Measurements from ENCODE around the gene KCND2. TPM values are rescaled to one million over a fixed set of nuclear protein-coding genes. Genes with fewer than 3 reads are reported as not detected.

The KCND2 gene
- total RNA-seq, 2 experiments from 2014 or later = not detected

- ChIA-PET CTCF (no interaction called here), POLR2A (no interaction called here)
- no peaks in the 10 kb centered on the region for H3K36me3 Mint-ChIP-seq (ENCODE audit: low read depth)
- no peak for DNase-seq
- no peaks in the 10 kb centered on the region for H3K9me3 Mint-ChIP-seq
- no peak overlapping the region for H3K4me3 Mint-ChIP-seq
- no peaks in the 10 kb centered on the region for H3K4me1 Mint-ChIP-seq
- H3K27ac Mint-ChIP-seq = no peak overlapping the region
- no peaks in the 10 kb centered on the region for H3K27me3 Mint-ChIP-seq
Measured at GRCh38 chr7:120504386-120504785, 231.4 kb downstream of the KCND2 start.

GRCh38 chr7:120505770-120506169 is 232.8 kb downstream of the KCND2 start:
- no peaks in the 10 kb centered on the region for H3K36me3 Mint-ChIP-seq (ENCODE audit: low read depth)
- CTCF ChIA-PET = no interaction called here
- POLR2A ChIA-PET = no interaction called here
- H3K4me1 Mint-ChIP-seq = no peaks in the 10 kb centered on the region
- H3K9me3 Mint-ChIP-seq = no peaks in the 10 kb centered on the region
- H3K27me3 Mint-ChIP-seq = no peaks in the 10 kb centered on the region
- H3K4me3 Mint-ChIP-seq = no peak overlapping the region
- no peak for DNase-seq
- H3K27ac Mint-ChIP-seq = no peak overlapping the region

- Mint-ChIP-seq H3K4me1 (no peaks in the 10 kb centered on the region), H3K4me3 (no peak overlapping the region), H3K36me3 (ENCODE audit: low read depth) (no peaks in the 10 kb centered on the region), H3K9me3 (no peaks in the 10 kb centered on the region), H3K27me3 (no peaks in the 10 kb centered on the region), H3K27ac (no peak overlapping the region)
- CTCF ChIA-PET = no interaction called here
- POLR2A ChIA-PET = no interaction called here
- no peak for DNase-seq
Measured at GRCh38 chr7:120512701-120513100, 239.7 kb downstream of the KCND2 start.

- ChIA-PET POLR2A (no interaction called here), CTCF (no interaction called here)
- H3K27ac Mint-ChIP-seq = no peak overlapping the region
- H3K36me3 Mint-ChIP-seq (ENCODE audit: low read depth) = no peaks in the 10 kb centered on the region
- H3K27me3 Mint-ChIP-seq = no peaks in the 10 kb centered on the region
- no peak for DNase-seq
- no peak overlapping the region for H3K4me3 Mint-ChIP-seq
- no peaks in the 10 kb centered on the region for H3K9me3 Mint-ChIP-seq
- no peaks in the 10 kb centered on the region for H3K4me1 Mint-ChIP-seq
Measured at GRCh38 chr7:120519224-120519623, 246.2 kb downstream of the KCND2 start.

GRCh38 chr7:120521761-120522737 is 249.1 kb downstream of the KCND2 start:
- Mint-ChIP-seq H3K4me3 (no peak overlapping the region), H3K36me3 (ENCODE audit: low read depth) (no peaks in the 10 kb centered on the region), H3K4me1 (no peaks in the 10 kb centered on the region), H3K27me3 (no peaks in the 10 kb centered on the region), H3K9me3 (no peaks in the 10 kb centered on the region), H3K27ac (no peak overlapping the region)
- no peak for DNase-seq
- ChIA-PET CTCF (no interaction called here), POLR2A (no interaction called here)

- ChIA-PET POLR2A (no interaction called here), CTCF (no interaction called here)
- DNase-seq = no peak
- Mint-ChIP-seq H3K27me3 (no peaks in the 10 kb centered on the region), H3K9me3 (no peaks in the 10 kb centered on the region), H3K36me3 (ENCODE audit: low read depth) (no peaks in the 10 kb centered on the region), H3K27ac (no peak overlapping the region), H3K4me1 (no peaks in the 10 kb centered on the region), H3K4me3 (no peak overlapping the region)
Measured at GRCh38 chr7:120523985-120524384, 251.0 kb downstream of the KCND2 start.

- no peaks in the 10 kb centered on the region for H3K27me3 Mint-ChIP-seq
- CTCF ChIA-PET = no interaction called here
- no peaks in the 10 kb centered on the region for H3K36me3 Mint-ChIP-seq (ENCODE audit: low read depth)
- no peak overlapping the region for H3K4me3 Mint-ChIP-seq
- no peaks in the 10 kb centered on the region for H3K9me3 Mint-ChIP-seq
- POLR2A ChIA-PET = no interaction called here
- DNase-seq = no peak
- H3K4me1 Mint-ChIP-seq = no peaks in the 10 kb centered on the region
- H3K27ac Mint-ChIP-seq = no peak overlapping the region
Measured at GRCh38 chr7:120526902-120527509, 254.0 kb downstream of the KCND2 start.

GRCh38 chr7:120529736-120530135 is 256.8 kb downstream of the KCND2 start:
- no peak for DNase-seq
- H3K4me1 Mint-ChIP-seq = no peaks in the 10 kb centered on the region
- POLR2A ChIA-PET = no interaction called here

GRCh38 chr7:120538335-120538734 is 265.4 kb downstream of the KCND2 start:
- ChIA-PET POLR2A (no interaction called here), CTCF (no interaction called here)
- H3K27me3 Mint-ChIP-seq = no peaks in the 10 kb centered on the region
- H3K9me3 Mint-ChIP-seq = no peaks in the 10 kb centered on the region
- no peaks in the 10 kb centered on the region for H3K4me1 Mint-ChIP-seq
- no peak overlapping the region for H3K4me3 Mint-ChIP-seq
- no peak for DNase-seq
- no peak overlapping the region for H3K27ac Mint-ChIP-seq
- H3K36me3 Mint-ChIP-seq (ENCODE audit: low read depth) = no peaks in the 10 kb centered on the region

More at GRCh38 chr7:120529736-120530135, 256.8 kb downstream of the KCND2 start:
- CTCF ChIA-PET = no interaction called here
- H3K27ac Mint-ChIP-seq = no peak overlapping the region
- no peak overlapping the region for H3K4me3 Mint-ChIP-seq
- no peaks in the 10 kb centered on the region for H3K36me3 Mint-ChIP-seq (ENCODE audit: low read depth)
- H3K27me3 Mint-ChIP-seq = no peaks in the 10 kb centered on the region
- no peaks in the 10 kb centered on the region for H3K9me3 Mint-ChIP-seq

- H3K4me1 Mint-ChIP-seq = no peaks in the 10 kb centered on the region
- H3K36me3 Mint-ChIP-seq (ENCODE audit: low read depth) = no peaks in the 10 kb centered on the region
- H3K27ac Mint-ChIP-seq = no peak overlapping the region
- CTCF ChIA-PET = no interaction called here
- H3K4me3 Mint-ChIP-seq = no peak overlapping the region
- POLR2A ChIA-PET = no interaction called here
- no peaks in the 10 kb centered on the region for H3K27me3 Mint-ChIP-seq
- H3K9me3 Mint-ChIP-seq = no peaks in the 10 kb centered on the region
- DNase-seq = no peak
Measured at GRCh38 chr7:120539321-120539720, 266.3 kb downstream of the KCND2 start.

GRCh38 chr7:120547605-120548004 is 274.6 kb downstream of the KCND2 start:
- CTCF ChIA-PET = no interaction called here
- no peaks in the 10 kb centered on the region for H3K27me3 Mint-ChIP-seq
- no peak for DNase-seq
- H3K9me3 Mint-ChIP-seq = peaks cover 1% of the 10 kb centered on the region
- no peaks in the 10 kb centered on the region for H3K4me1 Mint-ChIP-seq
- H3K4me3 Mint-ChIP-seq = no peak overlapping the region
- POLR2A ChIA-PET = no interaction called here
- H3K36me3 Mint-ChIP-seq (ENCODE audit: low read depth) = no peaks in the 10 kb centered on the region
- no peak overlapping the region for H3K27ac Mint-ChIP-seq

- POLR2A ChIA-PET = no interaction called here
- DNase-seq = no peak
Measured at GRCh38 chr7:120550494-120551048, 277.6 kb downstream of the KCND2 start.

GRCh38 chr7:120553491-120553890 is 280.5 kb downstream of the KCND2 start:
- Mint-ChIP-seq H3K27ac (no peak overlapping the region), H3K4me3 (no peak overlapping the region), H3K4me1 (no peaks in the 10 kb centered on the region), H3K27me3 (no peaks in the 10 kb centered on the region), H3K9me3 (no peaks in the 10 kb centered on the region), H3K36me3 (ENCODE audit: low read depth) (no peaks in the 10 kb centered on the region)
- ChIA-PET CTCF (no interaction called here), POLR2A (no interaction called here)
- no peak for DNase-seq

More at GRCh38 chr7:120550494-120551048, 277.6 kb downstream of the KCND2 start:
- Mint-ChIP-seq H3K36me3 (ENCODE audit: low read depth) (no peaks in the 10 kb centered on the region), H3K4me1 (no peaks in the 10 kb centered on the region), H3K27me3 (no peaks in the 10 kb centered on the region), H3K9me3 (no peaks in the 10 kb centered on the region), H3K4me3 (no peak overlapping the region), H3K27ac (no peak overlapping the region)
- CTCF ChIA-PET = no interaction called here
